ENCODE measurements around the gene SCYGR5. TPM values are rescaled to one million over a fixed set of nuclear protein-coding genes. Genes with fewer than 3 reads are reported as not detected.
"Not testable (repeated sequence)": the region's sequence is repeated elsewhere in the genome, so short reads cannot be mapped to it uniquely, and the experiment has no call there.

Gene SCYGR5
- total RNA-seq: not detected

- DNase-seq; H3K4me3 ChIP-seq; H3K27ac ChIP-seq; H3K9me3 ChIP-seq; H3K36me3 ChIP-seq; intact Hi-C loops (cut with DNase I; ENCODE audit: low total_unique reads); H3K4me1 ChIP-seq; H3K27me3 ChIP-seq: not testable (repeated sequence)
Measured at GRCh38 chr2:227666631-227667170, at the start of gene SCYGR5. Gene SCYGR5, plus strand, starts transcription at chr2:227666804. Its CDS starts 0 bp downstream, at chr2:227666804.

GRCh38 chr2:227617316-227618230 is 49.0 kb upstream of the SCYGR5 start, which contains the start of gene SCYGR4:
Gene SCYGR4, plus strand, starts transcription at chr2:227617498. Its CDS starts 0 bp downstream, at chr2:227617498.
- no peaks in the 10 kb centered on the region for H3K36me3 ChIP-seq
- intact Hi-C loops (cut with DNase I; ENCODE audit: low total_unique reads): no loop called here
- H3K4me3 ChIP-seq: no peak within 1 kb of the TSS
- H3K27ac ChIP-seq: no peak within 1 kb of the TSS
- no peaks in the 10 kb centered on the region for H3K27me3 ChIP-seq
- no peak for TF ChIP-seq POLR2A (IDR thresholded peaks at IDR 0.05)
- no peak for TF ChIP-seq CTCF (IDR thresholded peaks at IDR 0.05)
- no peak for DNase-seq
- H3K4me1 ChIP-seq: no peaks in the 10 kb centered on the region
- H3K9me3 ChIP-seq: no peaks in the 10 kb centered on the region

GRCh38 chr2:227623226-227623625 is 43.4 kb upstream of the SCYGR5 start:
- intact Hi-C loops (cut with DNase I; ENCODE audit: low total_unique reads): no loop called here
- Histone ChIP-seq H3K4me3 (no peak overlapping the region), H3K36me3 (no peaks in the 10 kb centered on the region), H3K9me3 (no peaks in the 10 kb centered on the region), H3K4me1 (no peaks in the 10 kb centered on the region), H3K27ac (no peak overlapping the region), H3K27me3 (no peaks in the 10 kb centered on the region)
- no peak for TF ChIP-seq CTCF (IDR thresholded peaks at IDR 0.05)
- TF ChIP-seq POLR2A (IDR thresholded peaks at IDR 0.05): no peak
- no peak for DNase-seq

GRCh38 chr2:227625420-227625819 is 41.2 kb upstream of the SCYGR5 start:
- intact Hi-C loops (cut with DNase I; ENCODE audit: low total_unique reads): no loop called here
- H3K4me1 ChIP-seq: no peaks in the 10 kb centered on the region
- TF ChIP-seq CTCF (IDR thresholded peaks at IDR 0.05): no peak
- no peak for TF ChIP-seq POLR2A (IDR thresholded peaks at IDR 0.05)

GRCh38 chr2:227626580-227627151 is 39.9 kb upstream of the SCYGR5 start:
- Histone ChIP-seq H3K27me3 (no peaks in the 10 kb centered on the region), H3K4me1 (no peaks in the 10 kb centered on the region), H3K36me3 (no peaks in the 10 kb centered on the region), H3K27ac (no peak overlapping the region), H3K4me3 (no peak overlapping the region), H3K9me3 (no peaks in the 10 kb centered on the region)
- TF ChIP-seq POLR2A (IDR thresholded peaks at IDR 0.05): no peak
- no peak for TF ChIP-seq CTCF (IDR thresholded peaks at IDR 0.05)
- DNase-seq: no peak
- intact Hi-C loops (cut with DNase I; ENCODE audit: low total_unique reads): no loop called here

More at GRCh38 chr2:227625420-227625819, 41.2 kb upstream of the SCYGR5 start:
- no peak for DNase-seq
- Histone ChIP-seq H3K36me3 (no peaks in the 10 kb centered on the region), H3K27ac (no peak overlapping the region), H3K27me3 (no peaks in the 10 kb centered on the region), H3K9me3 (no peaks in the 10 kb centered on the region), H3K4me3 (no peak overlapping the region)

Data from uterus (tissue), 4 donors.